ENCODE measurements around the gene APOC1.
A peak's percentile ranks its signal among the peaks of the same experiment; 100 is the strongest.

The APOC1 gene

GRCh38 chr19:44954649-44955504, 40.5 kb downstream of the APOC1 start, which contains the start of gene CLPTM1:
CLPTM1 (plus strand) TSS chr19:44955380; CDS start chr19:44955396, 16 bp downstream.
- H3K4me3 ChIP-seq (ENCODE audit: insufficient read length, low read depth) = peak within 1 kb of the TSS; percentile 94
- peak; percentile 30 for TF ChIP-seq YY1 (IDR thresholded peaks at IDR 0.05; ENCODE audit: insufficient read depth, insufficient read length)
- TF ChIP-seq SUZ12 (IDR thresholded peaks at IDR 0.05; ENCODE audit: extremely low read depth, insufficient read depth, insufficient read length) = no peak

GRCh38 chr19:44955505-44956439, 41.4 kb downstream of the APOC1 start:
- no peaks in the 10 kb centered on the region for H3K9me3 ChIP-seq (ENCODE audit: insufficient read depth, low read length)
- no peak for DNase-seq (ENCODE audit: low read depth, low spot score)
- peaks cover 15% of the 10 kb centered on the region for H3K36me3 ChIP-seq (ENCODE audit: insufficient read depth, insufficient read length, low read length)
- no peak for TF ChIP-seq SUZ12 (IDR thresholded peaks at IDR 0.05; ENCODE audit: extremely low read depth, insufficient read depth, insufficient read length)
- no peak for TF ChIP-seq ZNF274 (IDR thresholded peaks at IDR 0.05; ENCODE audit: low read depth, low read length)
- TF ChIP-seq YY1 (IDR thresholded peaks at IDR 0.05; ENCODE audit: insufficient read depth, insufficient read length) = no peak
- H3K9ac ChIP-seq (ENCODE audit: insufficient read length, low read depth) = peak overlapping the region; percentile 92
- H3K27me3 ChIP-seq (ENCODE audit: insufficient read depth, insufficient read length) = no peaks in the 10 kb centered on the region
- H3K4me3 ChIP-seq (ENCODE audit: insufficient read length, low read depth) = peak overlapping the region; percentile 94
- peaks cover 5% of the 10 kb centered on the region for H3K4me1 ChIP-seq (ENCODE audit: insufficient read depth, insufficient read length)

More at GRCh38 chr19:44954649-44955504, 40.5 kb downstream of the APOC1 start, which contains the start of gene CLPTM1:
- Histone ChIP-seq H3K27me3 (ENCODE audit: insufficient read depth, insufficient read length) (no peaks in the 10 kb centered on the region), H3K9ac (ENCODE audit: insufficient read length, low read depth) (peak within 1 kb of the TSS; percentile 92), H3K36me3 (ENCODE audit: insufficient read depth, insufficient read length, low read length) (peaks cover 7% of the 10 kb centered on the region), H3K4me1 (ENCODE audit: insufficient read depth, insufficient read length) (peaks cover 5% of the 10 kb centered on the region), H3K9me3 (ENCODE audit: insufficient read depth, low read length) (no peaks in the 10 kb centered on the region)
- peak; percentile 88 for DNase-seq (ENCODE audit: low read depth, low spot score)

- TF ChIP-seq ZNF274 (IDR thresholded peaks at IDR 0.05; ENCODE audit: low read depth, low read length) (no peak), SUZ12 (IDR thresholded peaks at IDR 0.05; ENCODE audit: extremely low read depth, insufficient read depth, insufficient read length) (no peak), YY1 (IDR thresholded peaks at IDR 0.05; ENCODE audit: insufficient read depth, insufficient read length) (no peak)
- H3K27me3 ChIP-seq (ENCODE audit: insufficient read depth, insufficient read length) = no peaks in the 10 kb centered on the region
- H3K9me3 ChIP-seq (ENCODE audit: insufficient read depth, low read length) = no peaks in the 10 kb centered on the region
- H3K9ac ChIP-seq (ENCODE audit: insufficient read length, low read depth) = peak overlapping the region; percentile 53
- peaks cover 5% of the 10 kb centered on the region for H3K4me1 ChIP-seq (ENCODE audit: insufficient read depth, insufficient read length)
- no peak for DNase-seq (ENCODE audit: low read depth, low spot score)
- H3K36me3 ChIP-seq (ENCODE audit: insufficient read depth, insufficient read length, low read length) = peaks cover 32% of the 10 kb centered on the region
- no peak overlapping the region for H3K4me3 ChIP-seq (ENCODE audit: insufficient read length, low read depth)
Observed at GRCh38 chr19:44957526-44957925, 43.1 kb downstream of the APOC1 start.

GRCh38 chr19:44958090-44958489, 43.7 kb downstream of the APOC1 start:
- TF ChIP-seq ZNF274 (IDR thresholded peaks at IDR 0.05; ENCODE audit: low read depth, low read length) (no peak), SUZ12 (IDR thresholded peaks at IDR 0.05; ENCODE audit: extremely low read depth, insufficient read depth, insufficient read length) (no peak), YY1 (IDR thresholded peaks at IDR 0.05; ENCODE audit: insufficient read depth, insufficient read length) (no peak)
- Histone ChIP-seq H3K36me3 (ENCODE audit: insufficient read depth, insufficient read length, low read length) (peaks cover 34% of the 10 kb centered on the region), H3K9me3 (ENCODE audit: insufficient read depth, low read length) (no peaks in the 10 kb centered on the region), H3K4me3 (ENCODE audit: insufficient read length, low read depth) (no peak overlapping the region), H3K9ac (ENCODE audit: insufficient read length, low read depth) (peak overlapping the region; percentile 22), H3K27me3 (ENCODE audit: insufficient read depth, insufficient read length) (no peaks in the 10 kb centered on the region), H3K4me1 (ENCODE audit: insufficient read depth, insufficient read length) (peaks cover 5% of the 10 kb centered on the region)
- DNase-seq (ENCODE audit: low read depth, low spot score) = no peak

GRCh38 chr19:44959691-44960090, 45.3 kb downstream of the APOC1 start:
- Histone ChIP-seq H3K4me1 (ENCODE audit: insufficient read depth, insufficient read length) (peaks cover 5% of the 10 kb centered on the region), H3K36me3 (ENCODE audit: insufficient read depth, insufficient read length, low read length) (peaks cover 40% of the 10 kb centered on the region), H3K9ac (ENCODE audit: insufficient read length, low read depth) (no peak overlapping the region), H3K9me3 (ENCODE audit: insufficient read depth, low read length) (no peaks in the 10 kb centered on the region), H3K4me3 (ENCODE audit: insufficient read length, low read depth) (no peak overlapping the region), H3K27me3 (ENCODE audit: insufficient read depth, insufficient read length) (no peaks in the 10 kb centered on the region)
- no peak for DNase-seq (ENCODE audit: low read depth, low spot score)
- TF ChIP-seq ZNF274 (IDR thresholded peaks at IDR 0.05; ENCODE audit: low read depth, low read length) (no peak), SUZ12 (IDR thresholded peaks at IDR 0.05; ENCODE audit: extremely low read depth, insufficient read depth, insufficient read length) (no peak)

- Histone ChIP-seq H3K4me1 (ENCODE audit: insufficient read depth, insufficient read length) (peaks cover 2% of the 10 kb centered on the region), H3K36me3 (ENCODE audit: insufficient read depth, insufficient read length, low read length) (peaks cover 42% of the 10 kb centered on the region), H3K9ac (ENCODE audit: insufficient read length, low read depth) (no peak overlapping the region), H3K4me3 (ENCODE audit: insufficient read length, low read depth) (no peak overlapping the region), H3K27me3 (ENCODE audit: insufficient read depth, insufficient read length) (no peaks in the 10 kb centered on the region), H3K9me3 (ENCODE audit: insufficient read depth, low read length) (no peaks in the 10 kb centered on the region)
- DNase-seq (ENCODE audit: low read depth, low spot score) = no peak
- no peak for TF ChIP-seq YY1 (IDR thresholded peaks at IDR 0.05; ENCODE audit: insufficient read depth, insufficient read length)
- no peak for TF ChIP-seq SUZ12 (IDR thresholded peaks at IDR 0.05; ENCODE audit: extremely low read depth, insufficient read depth, insufficient read length)
- TF ChIP-seq ZNF274 (IDR thresholded peaks at IDR 0.05; ENCODE audit: low read depth, low read length) = no peak
Observed at GRCh38 chr19:44960906-44961728, 46.7 kb downstream of the APOC1 start.
